HG03460 (cell line): ENCODE results near the gene SSH3.
A peak's percentile ranks its signal among the peaks of the same experiment; 100 is the strongest.

Experiments
- ATAC-seq: cut with Tn5 transposase; IDR thresholded peaks from one replicate; pipeline ENCODE4 v1.9.1; 2021; ENCODE audit not compliant: unreplicated experiment

SSH3 gene

GRCh38 chr11:67345247-67345919 is 42.1 kb downstream of the SSH3 start:
- ATAC-seq: no peak

- no peak for ATAC-seq
Observed at GRCh38 chr11:67345920-67346819, 42.8 kb downstream of the SSH3 start.

GRCh38 chr11:67347964-67348749 is 44.8 kb downstream of the SSH3 start:
- ATAC-seq: no peak

GRCh38 chr11:67349036-67349435 is 45.7 kb downstream of the SSH3 start:
- ATAC-seq: no peak

- no peak for ATAC-seq
Observed at GRCh38 chr11:67349457-67349856, 46.1 kb downstream of the SSH3 start.

GRCh38 chr11:67349928-67350465 is 46.7 kb downstream of the SSH3 start:
- no peak for ATAC-seq

- no peak for ATAC-seq
Observed at GRCh38 chr11:67351275-67352005, 48.1 kb downstream of the SSH3 start.

- ATAC-seq: peak; percentile 5
Observed at GRCh38 chr11:67352546-67353316, 49.4 kb downstream of the SSH3 start.

GRCh38 chr11:67353317-67354074 is 50.2 kb downstream of the SSH3 start, which contains the start of gene POLD4:
TSS of gene POLD4 (minus strand) at chr11:67353546. CDS start at chr11:67353399, 147 bp downstream.
- ATAC-seq: peak; percentile 67

GRCh38 chr11:67354075-67355022 is 51.0 kb downstream of the SSH3 start:
- ATAC-seq: no peak

- ATAC-seq: no peak
Observed at GRCh38 chr11:67355023-67355793, 51.9 kb downstream of the SSH3 start.

- ATAC-seq: no peak
Observed at GRCh38 chr11:67355794-67356386, 52.6 kb downstream of the SSH3 start.

GRCh38 chr11:67356387-67356863 is 53.1 kb downstream of the SSH3 start:
- ATAC-seq: no peak

- ATAC-seq: no peak
Observed at GRCh38 chr11:67356864-67357561, 53.7 kb downstream of the SSH3 start.

- ATAC-seq: no peak
Observed at GRCh38 chr11:67357831-67358670, 54.7 kb downstream of the SSH3 start.
